ENCODE results near the gene MAP3K5.
"Not testable (repeated sequence)": the region's sequence is repeated elsewhere in the genome, so short reads cannot be mapped to it uniquely, and the experiment has no call there.

Gene MAP3K5

DNA sequence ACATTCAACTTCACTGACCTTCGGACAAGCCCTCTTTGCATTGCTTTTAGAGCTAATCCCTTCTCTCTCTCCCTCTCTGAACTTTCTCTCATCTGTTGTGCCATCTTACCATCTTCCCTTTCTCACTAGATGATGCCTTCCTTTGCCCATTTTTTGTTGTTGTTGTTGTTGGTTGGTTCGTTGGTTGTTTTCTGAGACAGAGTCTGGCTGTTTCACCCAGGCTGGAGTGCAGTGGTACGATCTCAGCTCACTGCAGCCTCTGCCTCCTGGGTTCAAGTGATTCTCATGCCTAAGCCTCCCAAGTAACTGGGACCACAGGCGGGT, 18.8 kb downstream of the MAP3K5 start:
- DNase-seq (ENCODE audit: low spot score): no peak

DNA sequence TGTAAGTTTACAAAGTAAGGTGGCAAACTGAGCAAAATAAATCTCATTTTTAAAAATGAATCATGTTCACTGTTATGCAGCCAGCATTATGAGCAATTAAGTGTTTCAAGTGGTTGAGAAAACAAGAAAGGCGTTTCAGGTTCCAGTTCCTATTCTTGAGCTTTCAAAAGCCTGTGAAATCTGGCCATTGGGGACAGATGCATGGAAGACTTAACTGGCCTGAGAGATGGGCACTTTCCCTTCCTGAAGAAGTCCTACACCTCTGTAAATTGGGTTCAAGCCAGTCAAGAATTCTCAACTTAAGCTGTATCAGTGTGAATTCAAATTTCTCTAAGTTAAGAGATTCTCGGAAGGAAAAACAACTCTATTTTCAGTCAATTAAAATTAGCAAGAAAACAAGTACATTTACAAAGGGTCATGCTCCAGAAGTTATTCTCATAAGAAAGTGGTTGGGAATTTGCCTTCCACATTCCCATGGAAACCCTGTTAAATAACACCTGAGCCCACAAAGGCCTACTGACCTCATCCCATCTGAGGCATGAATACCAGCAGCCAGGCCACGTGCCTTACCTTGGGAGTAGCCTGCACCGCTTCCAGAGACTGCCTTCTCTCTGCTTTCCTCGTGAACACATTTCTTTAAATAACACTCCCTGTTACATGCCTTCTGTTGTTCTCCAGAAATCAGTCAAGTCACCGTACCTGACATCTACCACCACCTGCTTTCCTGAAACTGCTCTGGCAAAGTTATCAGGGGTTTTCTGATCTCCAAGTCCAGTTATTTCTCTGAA, 19.4 kb downstream of the MAP3K5 start:
- peak; percentile 67 for DNase-seq (ENCODE audit: low spot score)

DNA sequence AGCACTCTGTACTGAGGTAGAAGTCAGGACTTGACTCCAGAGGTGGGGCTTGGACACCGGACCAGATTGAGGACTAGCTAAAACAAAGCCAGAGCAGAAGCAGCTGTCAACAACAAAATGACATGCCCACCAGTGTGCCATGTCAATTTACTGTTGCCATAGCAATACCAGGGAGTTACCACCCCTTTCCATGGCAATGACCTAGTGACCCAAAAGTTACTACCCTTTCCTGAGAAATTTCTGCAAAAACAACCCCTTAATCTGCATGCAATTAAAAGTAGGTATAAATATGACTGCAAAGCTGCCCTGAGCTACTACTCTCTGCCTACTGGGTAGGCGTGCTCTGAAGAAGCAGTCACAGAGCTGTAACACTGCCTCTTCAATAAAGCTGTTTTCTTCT, 21.0 kb downstream of the MAP3K5 start:
- DNase-seq (ENCODE audit: low spot score): no peak

DNA sequence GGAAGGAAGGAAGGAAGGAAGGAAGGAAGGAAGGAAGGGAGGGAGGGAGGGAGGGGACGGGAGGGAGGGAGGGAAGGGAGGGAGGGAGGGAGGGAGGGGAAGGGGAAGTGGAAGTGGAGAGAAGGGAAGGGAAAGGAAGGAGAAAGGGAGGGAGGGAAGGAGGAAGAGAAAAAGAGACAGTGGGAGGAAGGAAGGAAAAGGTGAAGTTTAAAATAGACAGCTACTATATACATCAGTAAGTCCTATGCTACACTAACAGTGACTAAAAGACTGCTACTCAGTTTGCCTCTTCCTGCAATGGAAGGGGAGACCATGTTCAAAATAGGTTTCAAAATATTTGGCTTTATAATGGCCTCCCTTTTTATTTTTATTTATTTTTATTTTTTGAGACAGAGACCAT, 22.5 kb downstream of the MAP3K5 start:
- DNase-seq (ENCODE audit: low spot score): no peak

DNA sequence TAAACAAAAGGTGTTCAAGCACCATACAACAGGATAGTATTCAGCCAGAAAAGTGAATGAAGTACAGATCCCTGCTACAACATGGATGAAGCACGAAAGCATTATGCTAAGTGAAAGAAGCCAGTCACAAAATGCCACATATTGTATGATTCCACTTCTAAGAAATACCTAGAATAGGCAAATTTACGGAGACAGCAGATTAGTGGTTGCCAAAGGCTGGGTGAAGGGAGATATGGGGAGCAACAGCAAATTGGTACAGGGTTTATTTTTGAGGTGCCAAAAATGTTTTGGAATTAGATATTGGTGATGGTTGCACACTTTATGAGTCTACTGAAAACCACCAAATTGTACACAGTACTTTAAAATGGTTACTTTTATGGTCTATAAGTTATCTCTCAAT, 23.2 kb downstream of the MAP3K5 start:
- no peak for DNase-seq (ENCODE audit: low spot score)

DNA sequence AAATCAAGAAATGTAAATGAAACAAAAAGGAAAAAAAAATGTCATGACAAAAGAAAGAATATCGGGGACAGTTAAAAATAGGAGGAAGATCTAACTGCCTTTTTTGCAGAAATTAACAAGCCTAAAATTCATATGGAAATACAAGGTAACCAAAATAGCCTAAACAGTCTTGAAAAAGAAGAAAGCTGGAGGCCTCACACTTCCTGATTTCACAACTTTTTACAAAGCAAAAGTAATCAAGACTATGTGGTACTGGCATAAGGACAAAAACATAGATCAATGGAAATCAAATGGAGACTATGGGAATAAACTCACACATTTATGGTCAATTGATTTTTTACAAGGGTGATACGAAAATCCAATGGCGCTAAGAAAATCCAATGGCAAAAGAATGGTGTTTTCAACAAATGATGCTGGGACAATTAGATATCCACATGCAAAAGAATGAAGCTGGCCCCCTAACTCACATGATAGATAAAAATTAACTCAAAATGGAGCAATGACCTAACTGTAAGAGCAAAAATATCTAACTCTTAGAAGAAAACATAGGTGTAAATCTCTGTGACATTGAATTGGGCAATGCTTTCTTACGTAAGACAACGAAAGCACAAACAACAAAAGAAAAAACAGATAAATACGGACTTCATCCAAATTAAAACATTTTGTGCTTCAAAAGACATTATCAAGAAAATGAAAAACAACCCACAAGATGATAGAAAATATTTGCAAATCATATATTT, 24.5 kb downstream of the MAP3K5 start:
- no peak for DNase-seq (ENCODE audit: low spot score)

DNA sequence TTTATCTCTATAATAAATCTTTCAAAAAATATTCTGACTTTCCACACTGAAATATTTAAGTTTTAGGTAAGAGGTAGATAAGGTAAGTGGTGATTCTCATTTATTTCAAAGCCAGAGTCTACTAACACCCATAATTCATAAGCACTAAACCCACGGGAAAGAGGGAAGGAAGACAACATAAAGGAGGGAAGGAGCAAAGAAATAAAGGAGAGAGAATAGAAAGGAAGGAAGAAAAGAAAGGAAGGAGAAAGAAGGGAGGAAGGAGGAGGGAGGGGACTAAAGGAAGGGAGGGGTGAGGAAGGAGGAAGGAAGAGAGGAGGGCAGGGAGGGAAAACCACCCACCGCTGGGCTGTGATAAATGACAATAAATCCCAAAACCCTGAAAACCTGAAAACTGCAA, 25.2 kb downstream of the MAP3K5 start:
- no peak for DNase-seq (ENCODE audit: low spot score)

DNA sequence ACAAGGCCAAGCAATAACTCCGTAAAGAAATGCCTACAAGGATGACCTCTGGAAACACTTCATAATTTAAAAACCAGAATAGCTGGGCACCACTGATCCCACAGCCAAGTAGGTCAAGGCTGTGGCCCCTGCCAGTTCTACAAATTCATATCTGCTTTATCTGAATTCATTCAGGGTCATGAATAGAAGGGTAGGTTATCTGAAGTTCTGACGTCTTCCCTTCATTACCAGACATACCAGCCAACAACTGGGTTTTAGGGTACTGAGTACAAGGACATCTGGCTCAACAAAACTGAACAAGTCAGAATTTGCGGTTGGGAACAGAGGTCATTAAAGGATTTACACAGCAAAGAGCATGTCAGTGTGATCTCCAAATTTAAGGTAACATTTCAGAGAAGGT, 26.0 kb downstream of the MAP3K5 start:
- DNase-seq (ENCODE audit: low spot score): no peak

DNA sequence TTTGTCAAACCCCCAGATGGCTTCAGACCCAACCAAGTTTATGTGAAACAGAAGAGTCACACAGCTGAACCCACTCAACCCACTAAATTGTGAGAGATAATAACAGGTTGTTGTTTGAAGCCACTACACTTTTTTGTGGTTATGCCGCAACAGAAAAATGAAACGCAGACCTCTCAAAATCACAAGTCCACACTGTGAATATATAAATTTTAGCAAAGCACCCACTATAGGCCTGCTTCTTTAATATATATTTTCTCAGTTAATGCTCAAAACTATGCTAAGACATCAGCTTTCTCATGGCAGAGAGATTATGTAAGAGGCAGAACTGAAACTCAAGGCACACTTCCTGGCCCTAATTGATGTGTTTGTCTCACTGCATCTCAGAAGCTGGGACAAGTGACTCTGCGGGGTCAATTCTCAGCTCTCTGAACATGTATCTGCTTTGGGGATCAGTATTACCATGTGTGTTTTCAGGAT, 27.7 kb downstream of the MAP3K5 start:
- no peak for DNase-seq (ENCODE audit: low spot score)

DNA sequence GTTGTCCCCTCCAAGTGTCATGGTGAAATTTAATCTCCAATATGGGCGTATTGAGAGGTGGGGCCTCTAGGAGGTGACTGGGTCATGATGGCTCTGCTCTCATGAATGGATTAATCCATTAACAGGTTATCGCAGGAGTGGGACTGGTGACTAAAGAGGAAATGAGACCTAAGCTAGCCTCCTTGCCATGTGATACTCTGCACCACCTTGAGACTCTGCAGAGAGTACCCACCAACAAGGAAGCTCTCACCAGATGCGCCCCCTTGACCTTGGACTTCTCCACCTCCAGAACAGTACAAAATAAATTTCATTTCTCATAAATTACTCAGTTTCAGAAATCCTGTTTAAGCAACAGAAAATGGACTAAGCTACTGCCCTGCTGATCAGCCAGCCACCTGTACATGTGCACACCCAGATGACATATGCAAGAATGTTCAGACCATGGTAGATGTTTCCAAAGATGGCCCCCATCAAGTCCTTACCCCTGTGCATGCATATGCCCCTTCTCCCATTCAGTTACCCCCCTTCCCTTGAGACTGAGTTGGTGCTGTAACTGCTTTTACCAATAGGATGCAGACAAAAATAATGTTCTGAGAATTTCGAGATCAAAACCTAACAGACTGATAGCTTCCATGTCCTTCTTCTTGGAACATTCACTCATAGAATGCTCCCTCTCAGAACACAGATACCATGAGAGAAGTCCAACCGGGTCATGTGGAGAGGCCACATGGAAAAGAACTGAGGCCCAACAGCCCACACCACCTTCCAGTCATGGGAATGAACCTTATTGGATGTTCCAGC, 28.4 kb downstream of the MAP3K5 start:
- DNase-seq (ENCODE audit: low spot score): no peak

DNA sequence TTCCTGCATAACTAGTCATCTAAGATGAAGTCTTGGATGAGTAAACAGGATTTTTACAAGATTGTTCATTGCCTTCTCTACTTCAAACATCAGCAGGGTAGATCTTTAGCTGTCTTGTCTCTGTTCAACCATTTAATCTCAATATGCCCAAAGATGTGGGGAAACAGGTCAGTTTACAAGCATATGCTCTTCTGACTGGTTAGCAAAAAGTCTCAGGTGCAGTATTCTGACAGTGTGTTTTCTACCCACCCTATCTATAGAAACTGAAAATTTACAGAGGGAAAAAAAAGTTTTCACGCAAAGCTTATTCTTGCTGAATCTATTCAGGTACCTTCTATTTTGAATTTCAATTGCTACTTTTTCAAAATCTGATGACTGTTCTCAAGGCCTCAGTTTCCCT, 29.0 kb downstream of the MAP3K5 start:
- DNase-seq (ENCODE audit: low spot score): no peak

DNA sequence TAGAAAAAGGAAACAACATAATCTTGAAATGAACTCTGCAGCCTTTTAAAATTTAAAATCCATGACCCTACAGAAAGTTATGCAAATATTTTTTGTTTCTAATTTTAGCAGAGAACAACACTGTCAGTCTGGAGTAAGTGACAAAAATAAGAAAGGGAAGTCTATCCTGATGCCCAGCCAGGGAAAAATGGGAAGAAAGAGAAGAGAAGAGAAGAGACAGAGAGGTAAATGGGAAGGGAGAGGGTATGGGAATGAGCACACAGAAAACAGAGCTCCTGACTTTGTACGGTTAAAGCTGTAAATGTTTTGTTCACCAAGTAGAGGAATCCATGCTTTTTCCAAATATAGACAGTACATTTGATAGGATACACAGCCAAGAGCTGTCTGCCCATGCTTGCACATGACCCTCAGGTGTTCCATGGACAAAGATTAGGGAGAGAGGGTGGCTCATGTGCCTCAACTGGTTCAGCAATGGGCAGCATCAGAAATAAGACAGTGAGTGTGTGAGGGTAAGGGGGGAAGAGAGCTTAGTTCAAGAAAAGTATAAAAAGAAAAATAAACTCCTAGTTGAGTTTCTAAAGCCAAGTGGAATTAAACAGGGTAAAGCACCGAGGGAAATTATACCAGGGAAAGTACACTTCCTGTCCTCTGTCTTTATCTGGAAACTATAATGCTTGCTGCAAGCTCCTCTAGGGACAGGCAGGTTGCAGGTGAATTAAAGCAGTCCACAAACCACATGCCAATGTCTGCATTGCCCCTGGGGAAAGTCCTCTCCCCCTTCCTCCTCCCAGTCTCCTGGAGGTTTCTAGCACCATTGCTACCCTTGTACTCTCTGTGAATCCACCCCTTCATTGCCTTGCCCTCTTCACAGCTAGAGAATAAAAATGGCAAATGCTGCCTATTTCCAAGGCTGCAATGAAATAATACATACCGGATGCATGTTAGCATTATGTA, 30.0 kb downstream of the MAP3K5 start:
- DNase-seq (ENCODE audit: low spot score): no peak

DNA sequence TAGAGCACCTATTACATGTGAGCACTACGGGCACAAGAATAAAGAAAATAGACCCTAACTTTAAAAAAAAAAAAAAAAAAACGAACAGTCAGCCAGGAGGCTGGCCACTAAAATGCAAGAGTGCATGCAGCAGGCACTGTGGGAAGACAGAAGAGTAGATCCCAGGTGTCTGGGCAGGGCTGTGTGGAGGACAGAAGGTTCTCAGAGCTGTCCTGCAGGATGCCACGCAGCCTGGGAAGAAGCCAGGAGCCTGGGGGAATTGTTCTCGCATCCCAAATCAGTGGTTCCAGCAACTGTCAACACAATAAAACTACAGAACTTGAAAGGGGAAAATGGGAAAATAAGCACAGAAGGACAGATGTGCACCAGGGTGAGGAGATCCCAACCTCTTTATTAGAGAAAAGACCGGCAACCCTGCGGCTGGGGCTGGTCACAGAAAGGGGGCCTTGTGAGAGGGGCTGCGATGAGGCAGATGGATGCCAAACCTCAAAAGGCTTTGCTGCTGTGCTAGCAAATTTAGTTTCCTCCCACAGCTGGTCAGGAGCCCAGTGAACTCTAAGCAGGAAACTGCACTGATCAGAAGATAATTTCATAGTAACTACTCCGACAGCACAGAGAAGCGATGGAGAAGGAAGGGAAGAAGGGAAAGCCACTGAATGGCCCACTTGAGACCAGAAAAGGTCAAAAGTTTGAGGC, 30.9 kb downstream of the MAP3K5 start:
- DNase-seq (ENCODE audit: low spot score): peak; percentile 92

DNA sequence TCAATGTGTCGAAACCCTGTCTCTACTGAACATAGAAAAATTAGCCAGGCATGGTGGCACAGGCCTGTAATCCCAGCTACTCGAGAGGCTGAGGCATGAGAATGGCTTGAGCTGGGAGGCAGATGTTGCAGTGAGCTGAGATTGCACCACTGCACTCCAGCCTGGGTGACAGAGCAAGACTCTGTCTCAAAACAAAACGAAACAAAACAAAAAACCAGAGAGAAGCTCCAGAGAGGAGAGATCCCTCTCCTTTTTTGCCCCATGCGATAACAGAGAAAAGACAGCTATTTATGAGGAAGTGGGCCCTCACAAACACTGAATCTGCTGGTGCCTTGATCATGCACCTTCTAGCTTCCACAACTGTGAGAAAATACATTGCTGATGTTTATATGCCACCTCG, 31.5 kb downstream of the MAP3K5 start:
- not testable (repeated sequence) for DNase-seq (ENCODE audit: low spot score)

DNA sequence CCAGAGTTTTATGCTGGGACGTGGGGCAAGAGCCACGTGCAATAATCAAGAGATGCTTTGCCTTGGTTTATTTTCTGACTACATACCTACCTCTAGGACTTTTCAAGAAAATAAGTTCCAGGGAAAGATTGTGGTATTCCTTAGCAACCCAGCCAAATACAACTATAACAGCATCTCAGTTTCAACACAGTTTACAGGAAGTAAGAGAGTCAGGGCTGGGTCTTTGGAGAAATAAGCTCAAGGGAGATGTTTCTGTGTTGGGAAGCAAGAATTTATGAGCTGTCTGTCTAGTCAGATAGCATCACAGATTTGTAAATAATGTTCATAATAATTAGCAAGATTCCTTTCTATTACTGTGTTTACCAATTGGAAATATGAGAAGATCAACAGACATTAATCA, 35.1 kb downstream of the MAP3K5 start:
- no peak for DNase-seq (ENCODE audit: low spot score)

DNA sequence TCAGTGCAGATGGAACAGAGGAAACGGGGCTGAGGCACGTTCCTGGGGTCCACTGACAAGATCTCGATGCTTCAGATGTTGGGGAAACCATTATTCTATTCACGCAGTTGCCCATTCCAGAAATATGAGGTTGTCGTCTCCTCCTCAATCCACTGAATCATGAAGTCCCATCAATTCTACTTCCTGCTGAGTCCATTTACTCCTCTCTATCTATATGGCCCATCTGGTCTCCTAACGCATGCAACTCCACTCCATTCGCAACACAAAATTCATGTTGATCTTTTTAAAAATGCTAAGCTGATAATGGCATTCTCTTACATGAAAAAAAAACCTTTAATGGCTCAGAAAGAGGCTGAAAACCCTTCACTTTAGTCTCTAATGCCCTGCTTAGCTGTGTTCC, 37.5 kb downstream of the MAP3K5 start:
- DNase-seq (ENCODE audit: low spot score): no peak

DNA sequence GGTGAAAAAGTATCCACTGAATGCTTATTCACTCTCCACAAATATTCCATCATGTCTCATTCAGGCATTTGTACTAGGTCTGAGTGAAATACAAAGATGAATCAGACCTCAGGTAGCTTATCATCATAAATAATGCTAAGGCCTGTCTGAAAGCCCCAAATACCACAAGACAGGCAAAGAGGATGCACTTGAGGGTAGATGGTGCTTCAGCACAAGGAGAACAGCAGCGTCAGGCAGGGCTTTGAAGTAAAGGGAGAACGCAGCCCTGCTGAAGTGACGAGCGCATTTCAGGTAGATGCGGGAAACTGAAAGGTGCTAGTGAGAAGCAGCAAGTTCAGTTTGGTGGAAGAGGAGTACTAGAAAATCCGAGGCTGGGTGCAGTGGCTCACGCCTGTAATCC, 38.7 kb downstream of the MAP3K5 start:
- DNase-seq (ENCODE audit: low spot score): no peak

DNA sequence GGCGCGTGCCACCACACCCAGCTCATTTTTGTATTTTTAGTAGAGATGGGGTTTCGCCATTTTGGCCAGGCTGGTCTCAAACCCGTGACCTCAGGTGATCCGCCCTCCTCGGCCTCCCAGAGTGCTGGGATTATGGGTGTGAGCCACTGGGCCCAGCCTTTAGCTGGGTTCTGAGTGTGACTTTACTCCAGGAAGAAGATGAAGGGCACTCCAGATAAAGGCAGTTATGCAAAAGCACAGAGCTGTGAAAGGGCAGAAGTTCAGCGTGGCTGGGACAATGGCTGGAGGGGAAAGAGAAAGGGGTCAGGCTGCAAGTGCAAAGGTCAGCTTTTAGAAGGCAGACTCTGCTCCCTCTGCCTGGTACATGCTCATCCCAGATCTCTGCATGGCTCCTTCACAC, 39.7 kb downstream of the MAP3K5 start:
- no peak for DNase-seq (ENCODE audit: low spot score)

DNA sequence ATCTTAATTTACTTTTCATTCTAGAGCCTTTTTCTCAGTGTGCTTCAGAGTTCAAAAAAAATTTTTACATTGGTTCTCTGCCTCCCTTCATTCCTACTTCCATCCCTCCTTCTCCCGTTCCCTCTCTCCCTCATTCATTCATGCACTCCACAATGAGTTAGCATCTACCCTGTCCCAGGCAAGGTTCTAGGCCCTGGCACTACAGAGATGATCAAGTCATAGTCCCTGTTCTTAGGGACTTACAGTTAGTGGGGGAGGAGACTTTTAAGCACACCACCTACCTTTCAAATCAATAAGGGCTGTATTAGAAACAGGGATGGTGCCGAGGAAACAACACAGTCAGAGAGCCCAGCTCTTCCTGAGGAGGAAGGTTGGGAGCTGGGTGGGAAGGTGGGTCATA, 40.3 kb downstream of the MAP3K5 start:
- no peak for DNase-seq (ENCODE audit: low spot score)

DNA sequence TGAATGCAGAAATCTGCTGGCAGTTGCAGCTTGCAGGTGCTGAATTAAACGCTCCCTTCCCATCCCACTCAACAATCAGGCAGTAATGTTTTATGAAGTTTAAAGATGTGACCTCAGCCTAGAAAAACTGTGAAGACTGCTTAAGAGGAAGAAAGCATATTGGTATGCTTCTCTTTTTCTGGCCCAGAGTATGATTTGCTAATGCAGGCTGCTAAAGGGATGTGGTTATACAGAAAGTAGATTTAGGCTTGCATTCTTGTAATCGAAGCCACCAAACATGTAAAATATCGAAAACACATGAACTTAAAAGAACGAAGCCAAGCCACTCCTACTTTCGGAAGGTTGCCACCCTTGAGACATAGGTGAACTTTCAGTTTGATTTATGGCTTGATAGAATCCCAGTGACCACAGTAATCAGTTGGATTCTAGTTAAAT, 40.7 kb downstream of the MAP3K5 start:
- DNase-seq (ENCODE audit: low spot score): no peak
